GM18502 (cell line): ENCODE measurements around the gene TIMM13.
"Not testable (repeated sequence)": the region's sequence is repeated elsewhere in the genome, so short reads cannot be mapped to it uniquely, and the experiment has no call there.

Experiments used
- ATAC-seq: cut with Tn5 transposase; IDR thresholded peaks from one replicate; pipeline ENCODE4 v1.9.1; 2021; ENCODE audit warnings: mild to moderate bottlenecking; ENCODE audit not compliant: unreplicated experiment, poor library complexity

The TIMM13 gene

DNA sequence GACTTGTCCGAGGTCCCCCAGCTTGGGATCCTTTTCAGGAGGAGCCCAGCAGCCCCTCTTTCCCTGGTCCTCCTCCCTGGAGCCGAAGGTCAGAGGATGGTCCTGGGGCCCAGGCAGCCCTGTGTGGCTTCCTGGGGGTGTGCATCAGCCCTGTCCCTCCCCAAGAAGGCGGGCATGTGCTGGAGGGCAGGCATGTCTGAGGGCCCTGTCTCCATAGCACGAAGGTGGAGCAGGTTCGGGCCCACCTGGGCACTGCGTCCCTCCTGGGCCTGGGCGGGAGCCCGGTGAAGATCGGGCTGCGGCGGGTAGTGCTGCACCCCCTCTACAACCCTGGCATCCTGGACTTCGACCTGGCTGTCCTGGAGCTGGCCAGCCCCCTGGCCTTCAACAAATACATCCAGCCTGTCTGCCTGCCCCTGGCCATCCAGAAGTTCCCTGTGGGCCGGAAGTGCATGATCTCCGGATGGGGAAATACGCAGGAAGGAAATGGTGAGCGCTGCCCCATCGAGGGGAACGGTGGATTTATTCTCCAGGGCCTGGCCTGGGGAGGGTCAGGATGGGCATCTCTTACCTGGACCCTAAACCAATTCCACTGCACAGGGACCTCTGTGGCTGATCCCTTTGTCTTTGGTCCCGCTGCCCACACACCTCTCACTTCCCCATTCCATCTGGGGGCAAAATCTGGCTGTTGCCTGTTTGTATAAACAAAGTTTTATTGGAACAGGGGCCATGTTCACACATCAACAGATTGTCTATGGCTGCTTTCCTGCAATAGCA lies 10.9 kb downstream of the TIMM13 start:
- no peak for ATAC-seq

DNA sequence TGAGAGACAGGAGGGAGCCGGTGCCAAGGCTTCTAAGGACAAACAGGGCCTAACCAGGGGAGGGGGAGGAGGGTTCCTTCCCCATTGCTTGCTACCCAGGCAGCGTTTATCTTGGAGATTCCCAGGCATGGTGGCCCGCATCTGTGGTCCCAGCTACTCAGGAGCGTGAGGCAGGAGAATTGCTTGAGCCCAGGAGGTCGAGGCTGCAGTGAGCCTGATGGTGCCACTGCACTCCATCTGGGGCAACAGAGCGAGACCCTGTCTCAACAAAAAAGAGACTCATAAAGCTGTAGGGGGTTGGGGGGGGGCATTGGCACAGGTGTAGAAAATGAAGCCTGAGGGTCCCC lies 11.4 kb downstream of the TIMM13 start:
- ATAC-seq = no peak

DNA sequence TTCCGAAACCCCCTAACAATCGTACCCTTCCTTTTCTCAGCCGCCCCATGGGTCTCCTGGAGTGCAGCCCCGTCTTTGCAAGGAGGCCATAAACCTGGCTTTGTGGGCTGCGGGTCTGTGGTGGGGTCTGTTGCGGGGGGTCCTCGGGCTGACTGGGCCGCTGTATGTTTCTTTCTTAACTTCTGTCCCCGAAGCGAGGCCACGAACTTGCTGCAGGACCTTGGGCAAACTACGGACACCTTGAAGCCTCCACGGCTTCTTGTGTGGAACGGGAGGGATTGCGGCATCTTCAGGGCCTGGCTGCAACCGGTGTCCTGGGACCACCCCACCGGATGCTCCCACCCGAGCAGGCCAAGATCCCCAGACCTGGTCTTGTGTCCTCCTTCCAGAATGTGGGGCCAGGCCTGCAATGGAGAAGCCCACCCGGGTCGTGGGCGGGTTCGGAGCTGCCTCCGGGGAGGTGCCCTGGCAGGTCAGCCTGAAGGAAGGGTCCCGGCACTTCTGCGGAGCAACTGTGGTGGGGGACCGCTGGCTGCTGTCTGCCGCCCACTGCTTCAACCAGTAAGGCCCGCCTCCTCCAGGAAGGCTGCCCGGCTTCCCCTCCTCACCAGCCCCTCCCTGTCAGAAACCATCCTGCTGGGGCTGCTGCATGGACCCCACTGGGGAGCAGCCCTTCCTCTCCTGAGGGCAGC lies 12.0 kb downstream of the TIMM13 start:
- no peak for ATAC-seq

DNA sequence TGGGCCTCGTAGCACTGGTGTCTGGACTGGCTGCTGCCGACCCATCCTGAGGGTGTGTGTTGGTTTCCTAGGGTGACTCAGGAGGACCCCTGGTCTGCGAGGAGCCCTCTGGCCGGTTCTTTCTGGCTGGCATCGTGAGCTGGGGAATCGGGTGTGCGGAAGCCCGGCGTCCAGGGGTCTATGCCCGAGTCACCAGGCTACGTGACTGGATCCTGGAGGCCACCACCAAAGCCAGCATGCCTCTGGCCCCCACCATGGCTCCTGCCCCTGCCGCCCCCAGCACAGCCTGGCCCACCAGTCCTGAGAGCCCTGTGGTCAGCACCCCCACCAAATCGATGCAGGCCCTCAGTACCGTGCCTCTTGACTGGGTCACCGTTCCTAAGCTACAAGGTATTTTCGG lies 13.8 kb downstream of the TIMM13 start:
- no peak for ATAC-seq

DNA sequence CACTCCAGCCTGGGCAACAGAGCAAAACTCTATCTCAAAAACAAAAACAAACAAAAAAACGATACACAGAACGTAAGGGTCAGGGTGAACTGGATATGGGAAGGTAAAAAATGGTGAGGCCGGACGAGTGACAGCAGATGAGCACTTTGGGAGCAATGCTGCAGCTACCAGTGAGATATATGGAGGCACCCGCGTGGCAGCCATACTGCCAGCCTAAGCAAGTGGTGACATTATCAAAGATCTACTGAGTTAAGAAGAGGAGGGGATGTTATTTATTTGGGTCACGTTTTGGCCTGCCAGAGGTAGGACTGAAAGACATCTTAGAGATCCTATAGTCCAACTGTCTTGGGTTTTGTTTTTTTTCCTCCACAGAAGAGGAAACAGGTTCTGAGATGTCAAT lies 14.2 kb downstream of the TIMM13 start:
- ATAC-seq = no peak

DNA sequence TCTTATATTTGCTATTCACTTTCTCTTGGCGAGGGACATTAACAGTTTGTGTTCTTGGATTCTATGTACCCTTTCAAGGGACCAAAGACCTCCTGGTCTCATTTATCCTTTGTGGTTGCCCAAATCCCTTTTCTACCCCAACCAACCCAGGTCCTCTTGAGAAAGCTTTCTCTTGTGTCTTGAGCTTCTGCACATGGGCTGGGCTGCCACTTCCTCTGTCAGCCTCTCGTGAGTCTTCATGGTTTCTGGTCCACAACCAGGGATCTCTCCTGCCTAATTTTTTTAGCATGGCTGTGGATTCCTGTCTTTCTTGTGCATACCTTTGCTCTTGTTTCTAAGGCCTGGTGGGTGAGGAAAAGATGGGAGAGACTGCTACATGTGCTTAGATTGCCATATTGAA lies 14.9 kb downstream of the TIMM13 start:
- no peak for ATAC-seq

DNA sequence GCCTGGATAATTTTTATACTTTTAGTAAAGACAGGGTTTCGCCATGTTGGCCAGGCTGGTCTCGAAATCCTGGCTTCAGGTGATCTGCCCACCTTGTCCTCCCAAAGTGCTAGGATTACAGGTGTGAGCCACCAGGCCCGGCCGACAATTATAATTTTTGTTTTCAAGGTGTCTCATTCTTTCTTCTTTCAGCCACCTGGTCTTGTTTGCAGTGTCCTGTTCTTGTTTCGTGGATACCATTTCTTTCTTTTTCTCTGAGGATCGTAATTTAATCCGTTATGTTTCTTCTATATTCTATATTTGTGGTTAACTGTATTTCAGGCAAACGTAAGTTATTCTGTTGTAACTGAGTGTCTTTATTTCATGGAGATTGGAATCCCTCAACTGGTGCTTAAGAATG lies 15.7 kb downstream of the TIMM13 start:
- no peak for ATAC-seq

DNA sequence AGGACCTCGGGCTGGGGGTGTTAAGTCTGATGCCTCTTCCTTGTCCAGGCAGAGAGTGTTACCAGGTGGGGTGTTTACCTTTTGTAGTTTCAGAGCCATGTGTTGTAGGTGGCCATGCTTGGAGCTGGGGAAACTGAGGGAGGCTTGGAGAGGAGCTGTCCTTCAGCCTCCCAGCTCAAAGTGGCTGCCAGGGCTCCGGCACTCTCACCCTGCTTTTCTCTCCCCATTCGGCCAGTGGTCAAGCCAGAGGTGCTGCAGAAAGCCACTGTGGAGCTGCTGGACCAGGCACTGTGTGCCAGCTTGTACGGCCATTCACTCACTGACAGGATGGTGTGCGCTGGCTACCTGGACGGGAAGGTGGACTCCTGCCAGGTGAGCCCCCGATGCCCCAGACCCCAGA lies 17.4 kb downstream of the TIMM13 start:
- ATAC-seq = no peak

DNA sequence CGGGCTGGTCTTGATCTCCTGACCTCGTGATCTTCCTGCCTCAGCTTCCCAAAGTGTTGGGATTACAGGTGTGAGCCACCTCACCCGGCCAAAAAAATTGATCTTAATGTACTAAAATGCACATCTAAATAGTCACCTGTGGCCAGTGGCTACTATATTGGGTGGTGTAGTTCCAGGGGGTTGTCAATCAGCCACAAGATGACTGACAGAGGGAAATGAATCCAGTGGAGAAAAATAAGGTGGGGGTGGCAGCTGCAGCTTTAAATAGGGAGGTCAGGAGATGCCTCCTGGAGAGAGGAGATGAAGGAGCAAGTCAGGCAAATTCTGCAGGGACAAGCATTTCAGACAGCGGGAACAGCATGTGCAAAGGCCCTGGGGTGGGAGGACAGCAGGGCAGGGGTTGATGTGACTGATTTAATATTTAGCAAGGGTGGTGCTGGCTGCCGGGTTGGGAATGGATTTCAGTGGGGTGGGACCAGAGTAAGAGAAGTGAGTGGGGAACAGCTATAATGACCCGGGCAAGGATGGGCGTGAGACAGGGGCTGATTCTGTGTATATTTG lies 18.0 kb downstream of the TIMM13 start:
- ATAC-seq = no peak

DNA sequence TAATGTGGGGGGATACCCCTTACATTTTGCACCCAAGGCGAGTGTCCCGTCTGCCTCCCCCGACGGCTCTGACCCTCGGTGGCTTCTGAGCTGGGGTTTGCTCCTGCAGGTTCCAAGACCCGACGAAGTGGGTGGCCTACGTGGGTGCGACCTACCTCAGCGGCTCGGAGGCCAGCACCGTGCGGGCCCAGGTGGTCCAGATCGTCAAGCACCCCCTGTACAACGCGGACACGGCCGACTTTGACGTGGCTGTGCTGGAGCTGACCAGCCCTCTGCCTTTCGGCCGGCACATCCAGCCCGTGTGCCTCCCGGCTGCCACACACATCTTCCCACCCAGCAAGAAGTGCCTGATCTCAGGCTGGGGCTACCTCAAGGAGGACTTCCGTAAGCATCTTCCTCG lies 19.1 kb downstream of the TIMM13 start:
- no peak for ATAC-seq

DNA sequence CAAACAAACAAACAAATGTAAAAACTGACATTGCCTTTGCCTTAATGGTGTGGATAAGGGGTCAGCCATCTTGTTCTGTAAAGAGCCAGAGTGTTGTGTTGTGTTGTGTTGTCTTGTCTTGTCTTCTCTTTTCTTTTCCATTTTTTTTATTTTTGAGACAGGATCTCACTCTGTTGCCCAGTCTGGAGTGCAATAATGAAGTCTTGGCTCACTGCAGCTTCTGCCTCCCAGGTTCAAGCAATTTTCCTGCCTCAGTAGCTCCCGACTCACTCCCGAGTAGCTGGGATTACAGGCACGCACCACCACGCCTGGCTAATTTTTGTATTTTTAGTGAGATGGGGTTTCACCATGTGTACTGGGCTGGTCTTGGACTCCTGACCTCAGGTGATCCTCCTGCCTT lies 27.8 kb downstream of the TIMM13 start:
- no peak for ATAC-seq

DNA sequence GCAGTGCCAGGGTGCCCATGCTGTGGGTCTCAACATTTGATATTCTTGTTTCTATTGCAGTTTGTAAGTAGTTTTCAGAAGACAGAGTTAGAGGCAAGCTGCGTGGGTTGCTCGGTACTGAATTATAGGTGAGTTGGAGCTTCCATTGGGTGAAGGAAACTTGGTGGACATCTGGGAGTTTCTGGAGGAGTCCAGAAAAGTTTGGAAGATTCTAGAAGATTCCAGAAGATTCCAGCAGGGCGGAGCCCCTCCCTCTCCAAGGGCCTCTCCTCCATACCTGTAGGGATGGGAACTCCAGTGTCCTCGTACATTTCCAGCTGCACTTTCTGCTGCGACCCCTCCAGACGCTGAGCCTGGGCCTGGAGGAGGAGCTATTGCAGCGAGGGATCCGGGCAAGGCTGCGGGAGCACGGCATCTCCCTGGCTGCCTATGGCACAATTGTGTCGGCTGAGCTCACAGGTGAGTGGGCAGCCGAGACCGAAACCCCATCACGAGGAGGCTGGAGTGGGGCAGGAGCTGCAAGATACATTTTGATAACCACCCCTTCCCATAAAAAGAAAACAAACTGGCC lies 28.6 kb downstream of the TIMM13 start:
- ATAC-seq = no peak

DNA sequence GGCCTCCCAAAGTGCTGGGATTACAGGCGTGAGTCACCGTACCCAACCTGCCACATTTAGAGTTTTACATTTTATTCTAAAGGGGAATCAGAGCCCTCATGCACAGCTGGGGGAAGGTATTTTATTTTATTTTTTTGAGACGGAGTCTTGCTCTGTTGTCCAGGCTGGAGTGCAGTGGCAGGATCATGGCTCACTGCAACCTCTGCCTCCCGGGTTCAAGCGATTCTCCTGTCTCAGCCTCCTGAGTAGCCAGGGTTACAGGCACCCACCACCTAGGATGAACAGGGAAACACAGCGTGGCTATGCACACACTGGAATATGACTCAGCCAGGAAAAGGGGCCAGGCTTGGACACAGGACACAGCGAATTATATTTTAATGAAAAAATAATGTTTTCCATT lies 30.2 kb downstream of the TIMM13 start:
- not testable (repeated sequence) for ATAC-seq

DNA sequence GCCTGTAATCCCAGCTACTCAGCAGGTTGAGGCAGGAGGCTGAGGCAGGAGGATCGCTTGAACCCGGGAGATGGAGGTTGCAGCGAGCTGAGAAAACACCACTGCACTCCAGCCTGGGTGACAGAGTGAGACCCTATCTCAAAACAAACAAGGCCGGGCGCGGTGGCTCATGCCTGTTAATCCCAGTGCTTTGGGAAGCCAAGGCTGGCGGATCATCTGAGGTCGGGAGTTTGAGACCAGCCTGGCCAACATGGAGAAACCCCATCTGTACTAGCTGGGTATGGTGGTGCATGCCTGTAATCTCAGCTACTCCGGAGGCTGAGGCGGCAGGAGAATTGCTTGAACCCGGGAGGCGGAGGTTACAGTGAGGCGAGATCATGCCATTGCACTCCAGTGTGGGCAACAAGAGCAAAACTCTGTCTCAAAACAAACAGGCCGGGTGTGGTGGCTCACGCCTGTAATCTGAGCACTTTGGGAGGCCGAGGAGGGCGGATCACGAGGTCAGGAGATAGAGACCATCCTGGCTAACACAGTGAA lies 32.0 kb downstream of the TIMM13 start:
- ATAC-seq = not testable (repeated sequence)

DNA sequence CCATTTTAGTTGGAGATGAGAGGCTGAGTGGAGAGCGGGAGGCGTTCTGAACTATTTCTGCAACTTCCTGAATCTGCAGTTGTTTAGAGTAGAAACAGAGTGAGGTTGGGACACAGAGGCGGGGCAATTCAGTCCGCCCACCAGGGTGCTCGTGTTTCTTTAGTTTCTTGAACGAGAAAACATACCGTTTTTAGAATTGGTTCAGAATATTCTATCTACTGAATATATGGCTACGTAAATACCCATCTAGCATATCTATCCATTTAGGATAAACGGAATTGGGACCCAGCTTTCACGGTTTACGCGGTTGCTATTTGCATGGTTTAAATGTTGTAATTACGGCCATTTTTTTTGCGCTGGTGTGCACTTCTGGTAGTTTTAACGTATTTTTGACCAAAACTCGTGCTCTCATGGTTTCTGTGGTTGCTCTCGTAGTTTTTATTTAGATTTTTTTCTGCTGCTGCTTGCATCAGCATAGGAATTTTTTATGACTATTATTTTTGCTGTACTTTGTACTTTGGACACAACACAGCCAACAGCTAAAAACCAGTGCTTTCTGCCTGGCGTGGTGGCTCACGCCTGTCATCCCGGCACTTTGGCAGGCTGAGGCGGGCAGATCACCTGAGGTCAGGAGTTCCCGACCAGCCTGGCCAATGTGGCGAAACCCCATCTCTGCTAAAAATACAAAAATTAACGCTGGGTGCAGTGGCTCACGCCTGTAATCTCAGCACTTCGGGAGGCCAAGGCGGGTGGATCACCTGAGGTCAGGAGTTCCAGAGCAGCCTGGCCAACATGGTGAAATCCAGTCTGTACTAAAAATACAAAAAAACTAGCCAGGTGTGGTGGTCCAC lies 32.7 kb downstream of the TIMM13 start:
- ATAC-seq = no peak

DNA sequence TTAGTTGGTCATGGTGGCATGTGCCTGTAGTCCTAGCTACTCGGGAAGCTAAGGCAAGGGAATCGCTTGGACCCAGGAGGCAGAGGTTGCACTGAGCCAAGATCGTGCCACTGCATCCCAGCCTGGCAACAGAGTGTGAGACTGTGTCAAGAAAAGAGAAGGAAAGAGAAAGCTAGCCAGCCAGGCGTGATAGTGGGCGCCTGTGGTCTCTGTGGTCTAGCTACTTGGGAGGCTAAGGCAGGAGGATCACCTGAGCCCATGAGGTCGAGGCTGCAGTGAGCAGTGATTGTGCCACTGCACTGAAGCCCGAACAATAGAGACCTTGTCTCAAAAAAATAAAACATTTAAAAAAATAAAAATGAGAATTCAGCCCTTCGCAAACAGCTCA lies 33.3 kb downstream of the TIMM13 start:
- ATAC-seq = no peak

DNA sequence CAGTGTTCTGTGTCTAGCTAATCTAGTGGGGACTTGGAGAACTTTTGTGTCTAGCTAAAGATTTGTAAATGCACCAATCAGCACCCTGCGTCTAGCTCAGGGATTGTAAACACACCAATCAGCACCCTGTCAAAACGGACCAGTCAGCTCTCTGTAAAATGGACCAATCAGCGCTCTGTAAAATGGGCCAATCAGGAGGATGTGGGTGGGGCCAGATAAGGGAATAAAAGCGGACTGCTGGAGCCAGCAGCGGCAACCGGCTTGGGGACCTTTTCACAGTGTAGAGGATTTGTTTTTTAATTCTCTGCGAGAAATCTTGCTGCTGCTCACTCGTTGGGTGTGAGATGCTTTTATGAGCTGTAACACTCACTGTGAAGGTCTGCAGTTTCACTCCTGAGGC lies 34.5 kb downstream of the TIMM13 start:
- not testable (repeated sequence) for ATAC-seq

DNA sequence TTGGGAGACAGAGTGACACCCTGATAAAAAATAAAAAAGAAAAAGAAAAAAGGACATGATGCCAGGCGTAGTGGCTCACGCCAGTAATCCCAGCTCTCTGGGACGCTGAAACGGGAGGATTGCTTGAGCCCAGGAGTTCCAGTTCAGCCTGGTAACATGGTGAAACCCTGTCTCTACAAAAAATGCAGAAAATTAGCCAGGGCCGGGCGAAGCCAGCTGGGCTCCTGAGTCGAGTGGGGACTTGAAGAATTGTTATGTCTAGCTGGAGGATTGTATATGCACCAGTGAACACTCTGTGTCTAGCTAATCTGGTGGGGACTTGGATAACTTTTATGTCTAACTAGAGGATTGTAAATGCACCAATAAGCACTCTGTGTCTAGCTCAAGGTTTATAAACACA lies 35.0 kb downstream of the TIMM13 start:
- no peak for ATAC-seq

DNA sequence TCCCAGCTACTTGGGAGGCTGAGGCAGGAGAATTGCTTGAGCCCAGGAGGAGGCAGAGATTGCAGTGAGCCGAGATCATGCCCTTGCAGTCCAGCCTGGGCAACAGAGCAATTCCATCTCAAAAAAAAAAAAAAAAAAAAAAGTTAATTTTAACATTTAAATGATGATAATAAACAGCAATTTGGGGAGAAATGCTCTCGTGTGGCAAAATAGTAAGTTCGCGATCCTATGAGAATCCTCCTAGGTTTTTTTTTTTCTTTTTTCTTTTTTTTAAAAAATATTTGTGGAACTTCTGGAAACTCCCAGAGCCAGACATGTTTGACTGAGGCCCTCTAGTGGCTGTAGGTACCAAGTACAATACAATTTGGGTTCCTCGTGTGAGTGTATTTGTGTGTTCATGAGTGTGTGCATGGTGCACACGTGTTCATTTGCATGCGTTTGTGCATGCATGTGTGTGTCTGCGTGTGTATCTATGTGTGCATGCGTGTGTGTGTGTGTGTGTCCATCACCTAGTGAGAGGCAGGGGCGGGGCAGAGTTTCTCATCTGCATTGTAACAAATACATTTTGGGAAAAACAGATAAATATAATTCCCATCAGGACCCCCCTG lies 36.2 kb downstream of the TIMM13 start:
- ATAC-seq = no peak

DNA sequence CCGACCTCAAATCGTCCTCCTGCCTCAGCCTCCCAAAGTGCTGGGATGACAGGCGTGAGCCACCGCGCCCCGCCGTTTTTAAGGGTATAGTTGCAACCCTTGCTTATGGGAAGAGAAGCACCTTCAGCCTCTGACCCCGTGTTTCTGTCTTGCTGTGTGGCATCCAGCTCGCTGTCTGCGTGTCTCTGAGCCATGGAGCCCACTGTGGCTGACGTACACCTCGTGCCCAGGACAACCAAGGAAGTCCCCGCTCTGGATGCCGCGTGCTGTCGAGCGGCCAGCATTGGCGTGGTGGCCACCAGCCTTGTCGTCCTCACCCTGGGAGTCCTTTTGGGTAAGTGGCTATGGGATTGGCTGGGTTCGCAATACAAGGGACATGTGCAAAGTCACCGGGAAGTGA lies 37.8 kb downstream of the TIMM13 start:
- no peak for ATAC-seq
